HL-60 (cell line): Measurements from ENCODE around the gene NALCN.

Experiments
- DNase-seq, 2 experiments: peaks; one replicate each; pipeline ENCODE4 v3.0.0-alpha.2; 2010 to 2020; ENCODE audit warnings: low read depth in 1 of 2, low spot score in 1 of 2
- H3K27ac ChIP-seq: fragments of 250-450 bp; sonication (Bioruptor Pico); replicated peaks from 2 replicates; pipeline ENCODE4 v1.5.1; 2020; ENCODE audit warnings: mild to moderate bottlenecking, moderate library complexity
- H3K27me3 ChIP-seq: fragments of 250-450 bp; sonication (Bioruptor Pico); 2 replicates; pipeline ENCODE4 v1.5.1; 2021; ENCODE audit warnings: mild to moderate bottlenecking, moderate library complexity; ENCODE audit not compliant: insufficient read depth, poor library complexity, severe bottlenecking
- H3K4me3 ChIP-seq: replicated peaks from 2 replicates; pipeline ENCODE4 v1.5.1; 2011; ENCODE audit warnings: mild to moderate bottlenecking, control low read depth, low read length; ENCODE audit not compliant: insufficient read depth
- GABPA ChIP-seq: IDR thresholded peaks from 2 replicates; pipeline ENCODE4 v1.6.1; 2012; ENCODE audit warnings: low read depth
- POLR2AphosphoS5 ChIP-seq: IDR thresholded peaks from 2 replicates; pipeline ENCODE4 v1.6.1; 2012; ENCODE audit warnings: low read depth
- SPI1 ChIP-seq: IDR thresholded peaks from 2 replicates; pipeline ENCODE4 v1.6.1; 2012; ENCODE audit warnings: low read depth, mild to moderate bottlenecking, borderline replicate concordance
- TF ChIP-seq, protein P1 (sequence below): IDR thresholded peaks from 2 replicates; pipeline ENCODE4 v1.6.1; 2012; ENCODE audit warnings: low read depth; ENCODE audit not compliant: insufficient replicate concordance
- TF ChIP-seq, protein P2 (sequence below): IDR thresholded peaks from one replicate; pipeline ENCODE4 v1.5.1; 2011; ENCODE audit warnings: low read length, control low read depth, inconsistent platforms; ENCODE audit not compliant: insufficient read depth

NALCN gene

DNA sequence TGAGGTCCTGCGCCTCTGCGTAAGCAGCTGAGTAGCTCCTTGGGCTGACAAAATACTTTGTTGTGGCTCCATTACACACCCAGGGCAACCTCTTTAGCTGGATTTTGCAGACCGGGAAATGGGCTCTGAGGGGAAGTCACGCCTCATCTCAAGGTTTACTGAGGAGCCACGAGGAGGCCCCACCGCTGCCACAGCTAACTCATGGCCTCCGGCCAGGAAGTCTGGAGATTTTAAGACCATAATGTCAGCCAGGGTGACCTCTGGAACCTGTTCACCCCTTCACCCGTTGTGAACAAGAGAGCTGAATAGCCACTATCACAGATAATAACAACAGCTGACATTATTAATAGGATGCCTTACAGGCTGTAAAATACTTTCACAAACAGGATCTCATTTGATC is 390.4 kb downstream of the NALCN start:
- no peak for TF ChIP-seq GABPA
- no peak for TF ChIP-seq SPI1
- TF ChIP-seq, protein P1, sequence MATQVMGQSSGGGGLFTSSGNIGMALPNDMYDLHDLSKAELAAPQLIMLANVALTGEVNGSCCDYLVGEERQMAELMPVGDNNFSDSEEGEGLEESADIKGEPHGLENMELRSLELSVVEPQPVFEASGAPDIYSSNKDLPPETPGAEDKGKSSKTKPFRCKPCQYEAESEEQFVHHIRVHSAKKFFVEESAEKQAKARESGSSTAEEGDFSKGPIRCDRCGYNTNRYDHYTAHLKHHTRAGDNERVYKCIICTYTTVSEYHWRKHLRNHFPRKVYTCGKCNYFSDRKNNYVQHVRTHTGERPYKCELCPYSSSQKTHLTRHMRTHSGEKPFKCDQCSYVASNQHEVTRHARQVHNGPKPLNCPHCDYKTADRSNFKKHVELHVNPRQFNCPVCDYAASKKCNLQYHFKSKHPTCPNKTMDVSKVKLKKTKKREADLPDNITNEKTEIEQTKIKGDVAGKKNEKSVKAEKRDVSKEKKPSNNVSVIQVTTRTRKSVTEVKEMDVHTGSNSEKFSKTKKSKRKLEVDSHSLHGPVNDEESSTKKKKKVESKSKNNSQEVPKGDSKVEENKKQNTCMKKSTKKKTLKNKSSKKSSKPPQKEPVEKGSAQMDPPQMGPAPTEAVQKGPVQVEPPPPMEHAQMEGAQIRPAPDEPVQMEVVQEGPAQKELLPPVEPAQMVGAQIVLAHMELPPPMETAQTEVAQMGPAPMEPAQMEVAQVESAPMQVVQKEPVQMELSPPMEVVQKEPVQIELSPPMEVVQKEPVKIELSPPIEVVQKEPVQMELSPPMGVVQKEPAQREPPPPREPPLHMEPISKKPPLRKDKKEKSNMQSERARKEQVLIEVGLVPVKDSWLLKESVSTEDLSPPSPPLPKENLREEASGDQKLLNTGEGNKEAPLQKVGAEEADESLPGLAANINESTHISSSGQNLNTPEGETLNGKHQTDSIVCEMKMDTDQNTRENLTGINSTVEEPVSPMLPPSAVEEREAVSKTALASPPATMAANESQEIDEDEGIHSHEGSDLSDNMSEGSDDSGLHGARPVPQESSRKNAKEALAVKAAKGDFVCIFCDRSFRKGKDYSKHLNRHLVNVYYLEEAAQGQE = no peak
- TF ChIP-seq, protein P2, sequence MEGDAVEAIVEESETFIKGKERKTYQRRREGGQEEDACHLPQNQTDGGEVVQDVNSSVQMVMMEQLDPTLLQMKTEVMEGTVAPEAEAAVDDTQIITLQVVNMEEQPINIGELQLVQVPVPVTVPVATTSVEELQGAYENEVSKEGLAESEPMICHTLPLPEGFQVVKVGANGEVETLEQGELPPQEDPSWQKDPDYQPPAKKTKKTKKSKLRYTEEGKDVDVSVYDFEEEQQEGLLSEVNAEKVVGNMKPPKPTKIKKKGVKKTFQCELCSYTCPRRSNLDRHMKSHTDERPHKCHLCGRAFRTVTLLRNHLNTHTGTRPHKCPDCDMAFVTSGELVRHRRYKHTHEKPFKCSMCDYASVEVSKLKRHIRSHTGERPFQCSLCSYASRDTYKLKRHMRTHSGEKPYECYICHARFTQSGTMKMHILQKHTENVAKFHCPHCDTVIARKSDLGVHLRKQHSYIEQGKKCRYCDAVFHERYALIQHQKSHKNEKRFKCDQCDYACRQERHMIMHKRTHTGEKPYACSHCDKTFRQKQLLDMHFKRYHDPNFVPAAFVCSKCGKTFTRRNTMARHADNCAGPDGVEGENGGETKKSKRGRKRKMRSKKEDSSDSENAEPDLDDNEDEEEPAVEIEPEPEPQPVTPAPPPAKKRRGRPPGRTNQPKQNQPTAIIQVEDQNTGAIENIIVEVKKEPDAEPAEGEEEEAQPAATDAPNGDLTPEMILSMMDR = no peak
- no peak for TF ChIP-seq POLR2AphosphoS5
- H3K27ac ChIP-seq = no peak overlapping the region
- no peak for DNase-seq
- H3K4me3 ChIP-seq = no peak overlapping the region
- no peaks in the 10 kb centered on the region for H3K27me3 ChIP-seq

DNA sequence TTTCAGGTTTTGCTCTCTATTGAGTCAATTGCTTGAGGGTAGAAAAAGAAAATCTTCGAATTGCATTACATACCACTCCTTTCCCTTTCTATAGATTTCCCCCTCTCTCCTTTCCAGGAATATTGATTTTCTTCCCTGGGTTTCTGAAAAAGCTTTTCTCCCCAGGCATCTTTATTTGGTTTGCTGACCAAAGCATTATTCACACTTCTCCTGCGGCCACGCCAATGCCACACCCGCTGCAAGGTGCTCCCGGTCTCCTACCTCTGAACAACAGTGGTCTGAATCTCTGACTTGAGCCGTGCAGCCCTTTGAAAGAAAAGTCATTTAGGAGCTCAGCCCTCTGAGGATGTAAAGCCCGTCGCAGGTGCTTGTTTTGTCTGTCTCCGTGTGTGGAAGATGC is 390.8 kb downstream of the NALCN start:
- TF ChIP-seq, protein P1 = no peak
- Histone ChIP-seq H3K27ac (no peak overlapping the region), H3K27me3 (no peaks in the 10 kb centered on the region), H3K4me3 (no peak overlapping the region)
- DNase-seq = no peak

DNA sequence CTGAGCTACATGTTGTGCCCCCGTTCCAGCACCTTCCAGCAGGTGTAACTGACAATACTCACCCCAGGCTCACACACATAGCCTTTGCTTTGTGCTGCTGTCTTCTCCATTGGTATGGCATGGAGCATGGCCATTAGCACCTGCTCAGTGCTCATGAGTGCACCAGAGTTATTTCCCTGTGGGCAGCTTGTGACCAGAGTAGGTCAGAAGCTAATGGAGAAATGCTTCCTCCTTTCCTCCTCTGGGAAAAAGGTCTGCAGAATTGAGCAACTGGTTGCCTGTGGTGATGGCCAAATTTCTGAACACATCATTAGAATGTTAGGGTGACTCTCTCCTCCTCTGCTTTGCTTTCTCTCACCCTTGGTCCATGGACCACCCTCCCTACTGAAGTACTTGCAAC is 397.2 kb downstream of the NALCN start:
- no peak for DNase-seq
- no peak for TF ChIP-seq SPI1
- TF ChIP-seq, protein P1 = no peak
- TF ChIP-seq, protein P2 = no peak
- no peak overlapping the region for H3K27ac ChIP-seq
- no peaks in the 10 kb centered on the region for H3K27me3 ChIP-seq
- no peak overlapping the region for H3K4me3 ChIP-seq

DNA sequence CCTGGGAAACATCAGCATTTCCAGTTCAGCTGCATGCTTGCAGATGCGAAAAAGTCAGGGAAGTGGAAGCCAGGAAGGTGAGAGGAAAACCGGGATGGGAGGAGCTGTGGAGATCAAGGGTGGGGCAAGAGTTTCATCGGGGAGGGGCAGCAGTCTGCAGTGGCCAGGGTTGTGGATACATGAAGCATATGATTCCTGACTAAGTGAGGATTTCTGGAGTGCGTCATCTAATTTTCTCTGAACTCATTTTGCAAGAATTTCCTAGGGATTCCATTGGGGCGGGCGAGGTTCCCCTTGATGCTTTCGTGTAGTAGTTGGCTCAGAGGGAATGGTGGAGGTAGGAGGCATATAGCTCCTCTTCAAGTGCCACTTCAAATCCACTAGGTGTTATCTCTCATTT is 397.6 kb downstream of the NALCN start:
- no peak overlapping the region for H3K4me3 ChIP-seq
- H3K27ac ChIP-seq = no peak overlapping the region
- TF ChIP-seq, protein P2 = no peak
- TF ChIP-seq GABPA = no peak
- no peak for TF ChIP-seq SPI1
- TF ChIP-seq POLR2AphosphoS5 = no peak
- no peak for DNase-seq
- H3K27me3 ChIP-seq = no peaks in the 10 kb centered on the region
